Measurements from ENCODE around the gene FAM171A2.

- TF ChIP-seq CTCF (IDR thresholded peaks at IDR 0.05) (peak; percentile 22 to 76 (median 34)), POLR2A (IDR thresholded peaks at IDR 0.05) (no peak)
Measured at GRCh38 chr17:44345454-44346026, 18.1 kb downstream of the FAM171A2 start.

Data from Peyer's patch (tissue), 4 donors.